HG02840 (cell line): Measurements from ENCODE around the gene RNGTT.

Source experiments
- ATAC-seq: cut with Tn5 transposase; IDR thresholded peaks from one replicate; pipeline ENCODE4 v1.9.1; 2021; ENCODE audit warnings: mild to moderate bottlenecking, moderate library complexity, moderate number of reproducible peaks; ENCODE audit not compliant: unreplicated experiment, low FRiP score

The RNGTT gene

GRCh38 chr6:88671624-88672023 is 291.8 kb downstream of the RNGTT start:
- no peak for ATAC-seq

GRCh38 chr6:88670369-88670768 is 293.0 kb downstream of the RNGTT start:
- ATAC-seq = no peak

GRCh38 chr6:88669475-88669874 is 293.9 kb downstream of the RNGTT start:
- ATAC-seq = no peak

GRCh38 chr6:88666901-88667300 is 296.5 kb downstream of the RNGTT start:
- ATAC-seq = no peak

- ATAC-seq = no peak
Observed at GRCh38 chr6:88665131-88665530, 298.3 kb downstream of the RNGTT start.

- no peak for ATAC-seq
Observed at GRCh38 chr6:88663801-88664200, 299.6 kb downstream of the RNGTT start.

- no peak for ATAC-seq
Observed at GRCh38 chr6:88662653-88663174, 300.7 kb downstream of the RNGTT start.

- no peak for ATAC-seq
Observed at GRCh38 chr6:88662163-88662580, 301.2 kb downstream of the RNGTT start.

- no peak for ATAC-seq
Observed at GRCh38 chr6:88661136-88661535, 302.3 kb downstream of the RNGTT start.

- no peak for ATAC-seq
Observed at GRCh38 chr6:88655586-88655985, 307.8 kb downstream of the RNGTT start.

GRCh38 chr6:88653936-88654335 is 309.5 kb downstream of the RNGTT start:
- no peak for ATAC-seq

GRCh38 chr6:88651400-88651799 is 312.0 kb downstream of the RNGTT start:
- ATAC-seq = no peak

- ATAC-seq = no peak
Observed at GRCh38 chr6:88650979-88651378, 312.4 kb downstream of the RNGTT start.

- peak; percentile 91 for ATAC-seq
Observed at GRCh38 chr6:88650029-88650619, 313.3 kb downstream of the RNGTT start.

- ATAC-seq = peak; percentile 96
Observed at GRCh38 chr6:88641178-88641903, 322.1 kb downstream of the RNGTT start.

GRCh38 chr6:88637761-88638545 is 325.5 kb downstream of the RNGTT start:
- no peak for ATAC-seq

GRCh38 chr6:88636871-88637270 is 326.5 kb downstream of the RNGTT start:
- ATAC-seq = no peak

GRCh38 chr6:88633782-88634181 is 329.6 kb downstream of the RNGTT start:
- no peak for ATAC-seq

GRCh38 chr6:88631830-88632229 is 331.6 kb downstream of the RNGTT start:
- no peak for ATAC-seq

GRCh38 chr6:88629838-88630494 is 333.5 kb downstream of the RNGTT start:
- no peak for ATAC-seq

GRCh38 chr6:88626460-88626859 is 337.0 kb downstream of the RNGTT start:
- ATAC-seq = no peak
